ENCODE results near the gene STPG2. TPM values are rescaled to one million over a fixed set of nuclear protein-coding genes. Genes with fewer than 3 reads are reported as not detected.
"Not testable (repeated sequence)": the region's sequence is repeated elsewhere in the genome, so short reads cannot be mapped to it uniquely, and the experiment has no call there.

The STPG2 gene
- total and polyA plus RNA-seq, 9 donors: 0.06 to 1.3 (median 0.53) TPM; not detected in 1

GRCh38 chr4:97643179-97643578 is 500.1 kb downstream of the STPG2 start:
- intact Hi-C loops (cut with DNase I): no loop called here
- Histone ChIP-seq H3K27ac (no peak overlapping the region), H3K27me3 (no peaks in the 10 kb centered on the region), H3K4me1 (ENCODE audit: insufficient read depth) (no peaks in the 10 kb centered on the region), H3K4me3 (no peak overlapping the region), H3K36me3 (no peaks in the 10 kb centered on the region), H3K9me3 (no peaks in the 10 kb centered on the region)
- DNase-seq: no peak
- TF ChIP-seq EP300 (IDR thresholded peaks at IDR 0.05) (no peak), CTCF (IDR thresholded peaks at IDR 0.05) (no peak), POLR2A (IDR thresholded peaks at IDR 0.05) (no peak)

DNA sequence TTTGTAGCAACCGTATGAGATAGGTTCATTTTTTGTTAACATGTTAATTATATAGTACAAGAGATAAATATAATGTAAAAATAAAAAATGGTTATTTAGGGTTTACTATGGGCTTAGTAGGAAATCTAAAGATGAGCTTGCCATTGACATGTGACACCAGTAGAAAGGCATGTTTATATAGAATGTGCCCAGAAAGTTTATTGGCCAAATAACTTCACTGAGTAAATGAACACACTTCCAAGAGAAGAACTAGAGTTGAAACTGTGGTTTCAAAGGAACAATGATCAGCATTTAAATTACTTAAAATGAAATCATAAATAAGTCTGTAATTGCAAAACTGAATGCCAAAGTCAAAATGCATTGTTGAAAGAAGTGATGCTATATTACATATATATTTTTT is 503.3 kb downstream of the STPG2 start:
- Histone ChIP-seq H3K4me1 (ENCODE audit: insufficient read depth) (no peaks in the 10 kb centered on the region), H3K27me3 (no peaks in the 10 kb centered on the region), H3K27ac (no peak overlapping the region), H3K9me3 (no peaks in the 10 kb centered on the region), H3K36me3 (no peaks in the 10 kb centered on the region), H3K4me3 (no peak overlapping the region)
- no peak for TF ChIP-seq POLR2A (IDR thresholded peaks at IDR 0.05)
- no peak for TF ChIP-seq EP300 (IDR thresholded peaks at IDR 0.05)
- TF ChIP-seq CTCF (IDR thresholded peaks at IDR 0.05): no peak
- DNase-seq: no peak
- intact Hi-C loops (cut with DNase I): no loop called here
- WGBS, 3 donors: 94 to 96% (median 95%) methylated on average over 1 of the region's 1 CpG

DNA sequence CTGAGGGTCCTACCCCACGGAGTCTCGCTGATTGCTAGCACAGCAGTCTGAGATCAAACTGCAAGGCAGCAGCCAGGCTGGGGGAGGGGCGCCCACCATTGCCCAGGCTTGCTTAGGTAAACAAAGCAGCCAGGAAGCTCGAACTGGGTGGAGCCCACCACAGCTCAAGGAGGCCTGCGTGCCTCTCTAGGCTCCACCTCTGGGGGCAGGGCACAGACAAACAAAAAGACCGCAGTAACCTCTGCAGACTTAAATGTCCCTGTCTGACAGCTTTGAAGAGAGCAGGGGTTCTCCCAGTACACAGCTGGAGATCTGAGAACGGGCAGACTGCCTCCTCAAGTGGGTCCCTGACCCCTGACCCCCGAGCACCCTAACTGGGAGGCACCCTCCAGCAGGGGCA is 509.4 kb downstream of the STPG2 start:
- H3K4me3 ChIP-seq; H3K4me1 ChIP-seq (ENCODE audit: insufficient read depth); intact Hi-C loops (cut with DNase I); H3K27ac ChIP-seq; DNase-seq; H3K9me3 ChIP-seq; H3K27me3 ChIP-seq; H3K36me3 ChIP-seq: not testable (repeated sequence)
- 67 to 79% (median 70%) methylated on average over 8 of the region's 8 CpGs for WGBS, 3 donors

- H3K27me3 ChIP-seq: no peaks in the 10 kb centered on the region
- H3K36me3 ChIP-seq: no peaks in the 10 kb centered on the region
- TF ChIP-seq CTCF (IDR thresholded peaks at IDR 0.05): no peak
- TF ChIP-seq POLR2A (IDR thresholded peaks at IDR 0.05): no peak
- TF ChIP-seq EP300 (IDR thresholded peaks at IDR 0.05): no peak
- no peak overlapping the region for H3K27ac ChIP-seq
- H3K9me3 ChIP-seq: no peaks in the 10 kb centered on the region
- 71 to 79% (median 78%) methylated on average over 4 of the region's 4 CpGs for WGBS, 3 donors
- DNase-seq: no peak
- intact Hi-C loops (cut with DNase I): no loop called here
- H3K4me1 ChIP-seq (ENCODE audit: insufficient read depth): no peaks in the 10 kb centered on the region
- H3K4me3 ChIP-seq: no peak overlapping the region
Measured at GRCh38 chr4:97627750-97628149, 515.5 kb downstream of the STPG2 start.

DNA sequence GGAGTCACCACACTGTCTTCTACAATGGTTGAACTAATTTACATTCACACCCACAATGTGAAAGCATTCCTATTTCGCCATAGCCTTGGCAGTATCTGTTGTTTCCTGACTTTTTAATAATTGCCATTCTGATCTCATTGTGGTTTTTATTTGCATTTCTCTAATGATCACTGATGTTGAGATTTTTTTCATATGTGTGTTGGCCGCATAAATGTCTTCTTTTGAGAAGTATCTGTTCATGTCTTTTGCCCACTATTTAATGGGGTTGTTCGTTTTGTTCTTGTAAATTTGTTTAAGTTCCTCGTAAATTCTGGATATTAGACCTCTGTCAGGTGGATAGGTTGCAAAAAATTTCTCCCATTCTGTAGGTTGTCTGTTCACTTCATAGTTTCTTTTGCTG is 519.1 kb downstream of the STPG2 start:
- intact Hi-C loops (cut with DNase I): no loop called here
- 80 to 95% (median 92%) methylated on average over 4 of the region's 4 CpGs for WGBS, 3 donors
- no peak for DNase-seq
- H3K27me3 ChIP-seq: no peaks in the 10 kb centered on the region
- no peaks in the 10 kb centered on the region for H3K4me1 ChIP-seq (ENCODE audit: insufficient read depth)
- no peak overlapping the region for H3K4me3 ChIP-seq
- no peak overlapping the region for H3K27ac ChIP-seq
- no peak for TF ChIP-seq EP300 (IDR thresholded peaks at IDR 0.05)
- no peak for TF ChIP-seq POLR2A (IDR thresholded peaks at IDR 0.05)
- TF ChIP-seq CTCF (IDR thresholded peaks at IDR 0.05): no peak
- H3K9me3 ChIP-seq: no peaks in the 10 kb centered on the region
- H3K36me3 ChIP-seq: no peaks in the 10 kb centered on the region

Data from ovary (tissue), 9 donors.